HG02973 (cell line): ENCODE results near the gene SPTBN4.

Source experiments
- ATAC-seq: cut with Tn5 transposase; IDR thresholded peaks from one replicate; pipeline ENCODE4 v1.9.1; 2021; ENCODE audit warnings: moderate library complexity; ENCODE audit not compliant: unreplicated experiment

Gene SPTBN4

DNA sequence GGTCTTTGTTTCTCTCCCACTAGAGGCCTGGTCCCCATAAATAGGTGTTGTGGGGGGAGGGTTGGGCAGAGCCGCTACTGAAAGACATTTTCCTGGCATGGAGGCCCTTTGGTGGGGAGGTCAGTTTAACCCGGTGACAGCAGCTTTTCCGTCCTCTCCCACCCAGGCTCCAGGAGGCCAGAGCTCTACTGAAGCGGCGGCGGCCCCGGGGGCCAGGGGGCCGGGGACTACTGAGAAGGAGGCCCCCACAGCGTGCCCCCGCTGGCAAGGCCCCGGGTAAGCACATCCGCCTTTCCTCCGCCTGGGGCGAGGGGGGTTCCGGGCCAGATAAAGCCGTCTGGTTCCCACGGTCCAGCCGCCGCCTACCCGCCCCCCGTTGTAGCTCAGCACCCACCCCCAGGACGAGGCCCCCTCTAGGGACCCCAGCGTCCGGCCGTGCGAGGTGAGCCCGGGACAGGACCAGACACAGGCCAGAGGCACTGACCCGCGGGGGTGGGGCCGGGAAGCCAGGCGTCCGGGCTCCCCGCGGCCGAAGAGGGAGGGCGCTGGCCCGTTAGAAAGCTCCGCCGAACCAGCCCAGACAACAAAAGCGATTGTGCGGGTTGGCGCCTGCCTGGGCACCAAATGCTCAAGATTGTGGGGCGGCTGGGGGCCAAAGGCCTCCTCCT is 133.2 kb downstream of the SPTBN4 start:
- ATAC-seq, result no peak

GRCh38 chr19:40600570-40601133 is 133.9 kb downstream of the SPTBN4 start:
- ATAC-seq, result no peak

- ATAC-seq, result no peak
Observed at GRCh38 chr19:40601134-40601974, 134.6 kb downstream of the SPTBN4 start, which contains the start of gene LTBP4. Gene LTBP4, plus strand, starts transcription at chr19:40601369. Its CDS starts 19 bp downstream, at chr19:40601388.

- ATAC-seq, result no peak
Observed at GRCh38 chr19:40603071-40603388, 136.2 kb downstream of the SPTBN4 start.

- peak; percentile 57 for ATAC-seq
Observed at GRCh38 chr19:40603389-40604170, 136.8 kb downstream of the SPTBN4 start.

DNA sequence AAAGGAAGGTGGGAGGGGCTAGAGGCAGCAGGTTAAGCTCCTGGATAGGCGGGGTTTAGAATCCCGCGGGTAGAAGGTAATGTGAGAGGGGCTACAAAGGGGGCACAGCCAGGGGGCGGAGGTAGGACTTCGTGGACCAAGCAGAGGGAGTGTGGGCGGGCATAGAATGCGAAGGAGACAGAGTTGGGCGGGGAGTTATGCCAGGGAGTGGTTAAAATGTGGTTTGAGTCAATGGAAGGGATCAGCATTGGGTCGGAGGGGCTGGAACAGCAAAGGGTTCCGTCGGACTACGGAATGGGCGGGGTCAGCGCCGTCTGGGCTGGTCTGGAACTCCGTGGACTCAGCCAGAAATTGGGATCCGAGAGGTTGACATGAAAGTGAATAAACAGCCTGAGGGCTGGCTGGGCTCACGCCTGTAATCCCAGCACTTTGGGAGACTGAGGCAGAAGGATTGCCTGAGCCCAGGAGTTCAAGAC is 137.4 kb downstream of the SPTBN4 start:
- no peak for ATAC-seq

- no peak for ATAC-seq
Observed at GRCh38 chr19:40604647-40605215, 137.9 kb downstream of the SPTBN4 start.

DNA sequence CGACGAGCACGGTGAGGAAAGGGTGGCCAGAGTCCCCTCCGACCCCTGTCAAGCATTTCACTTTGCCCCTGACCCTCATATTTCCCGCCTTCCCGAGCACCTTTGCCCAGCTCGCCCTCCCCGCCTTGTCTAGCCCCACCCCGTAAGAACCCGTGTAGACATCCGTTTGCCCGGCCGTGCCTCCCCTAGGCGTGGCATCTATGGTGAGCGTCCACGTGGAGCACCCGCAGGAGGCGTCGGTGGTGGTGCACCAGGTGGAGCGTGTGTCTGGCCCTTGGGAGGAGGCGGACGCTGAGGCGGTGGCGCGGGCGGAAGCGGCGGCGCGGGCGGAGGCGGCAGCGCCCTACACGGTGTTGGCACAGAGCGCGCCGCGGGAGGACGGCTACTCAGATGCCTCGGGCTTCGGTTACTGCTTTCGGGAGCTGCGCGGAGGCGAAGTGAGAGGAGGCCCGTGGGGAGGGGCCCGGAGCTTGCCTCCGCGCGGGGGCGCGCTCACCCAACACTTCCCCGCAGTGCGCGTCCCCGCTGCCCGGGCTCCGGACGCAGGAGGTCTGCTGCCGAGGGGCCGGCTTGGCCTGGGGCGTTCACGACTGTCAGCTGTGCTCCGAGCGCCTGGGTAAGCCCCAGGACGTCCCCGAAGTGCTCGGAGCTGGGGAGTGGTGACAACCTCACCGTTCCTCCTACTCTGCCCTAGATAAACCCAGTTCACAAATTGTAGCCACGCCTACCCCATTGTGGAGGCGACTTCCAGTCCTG is 138.6 kb downstream of the SPTBN4 start:
- peak; percentile 20 for ATAC-seq

DNA sequence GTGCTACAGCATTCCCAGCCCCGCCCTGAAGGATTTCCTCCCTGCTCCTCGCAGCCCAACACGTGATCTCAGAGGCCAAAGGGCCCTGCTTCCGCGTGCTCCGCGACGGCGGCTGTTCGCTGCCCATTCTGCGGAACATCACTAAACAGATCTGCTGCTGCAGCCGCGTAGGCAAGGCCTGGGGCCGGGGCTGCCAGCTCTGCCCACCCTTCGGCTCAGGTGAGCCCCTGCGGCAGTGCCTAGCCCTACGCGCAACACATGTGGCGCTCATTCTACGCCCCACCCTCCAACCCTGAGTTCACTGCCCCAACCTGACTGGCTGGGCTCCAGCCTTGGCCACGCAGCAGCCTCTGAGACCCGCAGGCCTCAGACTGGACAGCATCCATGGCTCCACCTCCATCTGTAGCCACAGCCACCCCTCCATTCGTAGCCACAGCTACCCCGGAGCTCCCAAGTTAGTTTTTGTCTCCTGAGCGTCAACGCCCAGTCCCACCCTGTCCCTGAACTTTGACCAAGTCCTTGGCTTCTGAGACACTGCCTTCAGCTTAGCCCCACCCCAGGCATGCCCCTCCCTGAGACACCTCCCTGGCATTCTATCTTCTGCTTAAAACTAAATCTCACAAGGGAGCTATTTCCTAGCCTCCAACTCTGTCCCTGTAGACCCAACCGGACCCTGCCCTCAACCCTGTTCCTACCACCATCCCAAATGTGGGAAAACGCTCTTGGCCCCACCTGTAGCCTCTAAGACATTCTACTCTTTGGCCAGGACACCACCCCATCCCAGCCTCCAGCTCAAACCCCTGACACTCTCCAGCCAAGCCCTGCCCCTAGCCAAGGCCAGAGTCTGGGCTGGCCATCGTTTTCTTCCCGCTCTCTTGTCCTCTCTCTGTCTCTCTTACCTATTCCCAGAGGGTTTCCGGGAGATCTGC is 140.8 kb downstream of the SPTBN4 start:
- ATAC-seq, result no peak

GRCh38 chr19:40608240-40608621 is 141.4 kb downstream of the SPTBN4 start:
- no peak for ATAC-seq

DNA sequence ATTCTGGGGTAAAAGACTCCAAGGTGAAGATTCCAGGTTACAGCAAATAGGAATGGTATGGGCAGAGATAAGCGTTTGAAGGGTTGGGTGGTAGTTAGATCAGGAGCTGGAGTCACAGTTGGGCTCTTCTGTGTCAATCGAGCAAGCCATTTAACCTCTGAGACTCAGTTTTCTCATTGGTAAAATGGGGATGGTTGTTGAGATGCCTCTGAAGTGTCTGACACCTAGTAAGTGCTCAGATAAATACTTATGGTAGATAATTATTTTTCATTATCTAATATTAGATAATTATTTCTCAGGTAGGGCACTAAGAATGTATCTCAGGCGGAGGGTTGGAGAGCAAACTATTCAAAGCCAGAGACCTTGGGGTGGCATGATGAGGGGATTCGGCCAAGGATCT is 142.2 kb downstream of the SPTBN4 start:
- ATAC-seq, result no peak

GRCh38 chr19:40609561-40610395 is 143.0 kb downstream of the SPTBN4 start:
- peak; percentile 39 for ATAC-seq

GRCh38 chr19:40610396-40611064 is 143.7 kb downstream of the SPTBN4 start:
- ATAC-seq, result no peak

DNA sequence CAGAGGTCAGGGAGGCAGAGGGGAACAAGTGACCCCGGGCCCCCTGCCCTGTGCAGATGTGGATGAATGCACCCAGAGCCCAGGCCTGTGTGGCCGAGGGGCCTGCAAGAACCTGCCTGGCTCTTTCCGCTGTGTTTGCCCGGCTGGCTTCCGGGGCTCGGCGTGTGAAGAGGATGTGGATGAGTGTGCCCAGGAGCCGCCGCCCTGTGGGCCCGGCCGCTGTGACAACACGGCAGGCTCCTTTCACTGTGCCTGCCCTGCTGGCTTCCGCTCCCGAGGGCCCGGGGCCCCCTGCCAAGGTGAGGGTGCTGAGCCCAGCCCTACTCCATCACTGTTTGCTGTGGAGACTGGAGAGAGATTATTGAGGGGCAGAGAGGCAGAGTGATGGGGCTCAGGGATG is 144.3 kb downstream of the SPTBN4 start:
- no peak for ATAC-seq

GRCh38 chr19:40611900-40612698 is 145.3 kb downstream of the SPTBN4 start:
- no peak for ATAC-seq

GRCh38 chr19:40612831-40613689 is 146.3 kb downstream of the SPTBN4 start:
- ATAC-seq, result no peak
